22Rv1 (cell line): ENCODE data around the gene COL4A1.

Source experiments
- H3K27ac ChIP-seq: fragments of 450-650 bp; 2 replicates; pipeline ENCODE4 v1.5.1; 2017
- CTCF ChIP-seq: fragments of 450-650 bp; IDR thresholded peaks from 2 replicates; pipeline ENCODE4 v1.5.1; 2017; ENCODE audit warnings: mild to moderate bottlenecking
- ZFX ChIP-seq: fragments of 450-650 bp; IDR thresholded peaks from 2 replicates; pipeline ENCODE4 v1.6.1; 2017; ENCODE audit warnings: antibody characterized with exemption, borderline replicate concordance

COL4A1 gene

DNA sequence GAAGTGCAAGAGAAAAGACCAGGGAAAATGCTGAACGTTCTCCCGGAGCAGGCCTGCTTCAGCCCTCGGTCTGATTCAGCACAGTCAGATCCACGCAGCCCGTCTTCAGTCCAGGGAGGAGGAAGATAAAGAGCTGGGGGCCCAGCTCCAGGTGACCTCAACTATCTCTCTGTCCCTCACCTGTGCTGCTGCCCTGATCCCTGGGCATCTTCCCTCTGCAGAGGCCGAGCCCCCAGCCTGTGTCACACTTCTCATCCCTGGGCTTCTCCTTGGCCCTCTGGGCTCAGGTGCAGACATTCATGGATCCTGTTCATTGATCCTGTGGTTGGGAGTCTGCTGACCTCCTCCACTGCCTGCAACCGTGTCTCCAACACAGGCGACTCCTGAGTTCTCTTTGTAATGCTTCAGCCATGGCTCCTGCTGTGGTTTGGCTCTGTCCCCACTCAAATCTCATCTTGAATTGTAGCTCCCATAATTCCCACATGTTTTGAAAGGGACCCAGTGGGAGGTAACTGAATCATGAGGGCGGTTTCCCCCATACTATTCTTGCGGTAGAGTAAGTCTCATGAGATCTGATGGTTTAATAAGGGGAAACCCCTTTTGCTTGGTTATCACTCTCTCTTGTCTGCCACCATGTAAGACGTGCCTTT is 28.0 kb upstream of the COL4A1 start:
- TF ChIP-seq ZFX (no peak), CTCF (no peak)
- H3K27ac ChIP-seq = no peak overlapping the region

DNA sequence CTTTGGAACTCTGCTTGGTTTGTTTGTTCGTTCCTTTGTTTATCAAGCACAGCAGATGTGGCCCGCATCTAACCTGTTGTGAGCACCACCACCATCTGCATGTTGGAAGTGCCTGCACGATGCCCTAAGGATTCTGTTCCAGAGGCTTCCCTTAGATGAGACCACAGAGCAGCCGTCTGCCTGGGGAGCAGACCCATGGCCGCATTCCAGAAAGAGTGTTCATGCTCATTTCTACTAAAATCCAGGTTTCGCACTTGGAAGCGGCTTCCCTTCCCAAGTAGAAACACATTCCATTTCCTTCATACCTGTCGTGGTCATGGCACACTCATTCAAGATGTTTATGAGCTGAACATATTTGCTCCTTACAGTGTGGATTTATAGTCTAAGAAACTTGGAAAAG is 27.3 kb upstream of the COL4A1 start:
- TF ChIP-seq CTCF (no peak), ZFX (no peak)
- no peak overlapping the region for H3K27ac ChIP-seq

GRCh38 chr13:110333837-110334236 is 26.9 kb upstream of the COL4A1 start:
- no peak overlapping the region for H3K27ac ChIP-seq
- TF ChIP-seq CTCF = no peak
- no peak for TF ChIP-seq ZFX

- TF ChIP-seq ZFX = no peak
- TF ChIP-seq CTCF = no peak
- no peak overlapping the region for H3K27ac ChIP-seq
Measured at GRCh38 chr13:110332750-110333149, 25.8 kb upstream of the COL4A1 start.

DNA sequence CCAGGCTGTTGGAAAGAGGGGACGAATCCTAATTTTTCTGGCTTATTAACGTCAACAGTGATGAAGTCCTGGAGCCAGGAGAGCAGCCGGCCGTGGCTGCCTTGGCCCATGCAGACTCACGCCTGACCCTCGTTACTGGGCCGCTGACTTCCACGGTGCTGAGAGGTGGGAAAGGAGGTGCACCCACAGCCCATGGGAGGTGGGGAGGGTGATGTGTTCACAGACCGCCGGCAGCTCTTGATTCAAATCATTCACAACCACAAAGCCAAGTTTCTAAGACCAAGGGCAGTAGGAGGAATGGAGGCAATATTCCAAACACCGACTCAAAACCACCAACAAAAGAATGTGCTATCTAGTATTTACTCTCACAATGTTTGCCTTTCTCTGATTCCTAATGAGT is 24.4 kb upstream of the COL4A1 start:
- TF ChIP-seq CTCF (no peak), ZFX (no peak)
- no peak overlapping the region for H3K27ac ChIP-seq

DNA sequence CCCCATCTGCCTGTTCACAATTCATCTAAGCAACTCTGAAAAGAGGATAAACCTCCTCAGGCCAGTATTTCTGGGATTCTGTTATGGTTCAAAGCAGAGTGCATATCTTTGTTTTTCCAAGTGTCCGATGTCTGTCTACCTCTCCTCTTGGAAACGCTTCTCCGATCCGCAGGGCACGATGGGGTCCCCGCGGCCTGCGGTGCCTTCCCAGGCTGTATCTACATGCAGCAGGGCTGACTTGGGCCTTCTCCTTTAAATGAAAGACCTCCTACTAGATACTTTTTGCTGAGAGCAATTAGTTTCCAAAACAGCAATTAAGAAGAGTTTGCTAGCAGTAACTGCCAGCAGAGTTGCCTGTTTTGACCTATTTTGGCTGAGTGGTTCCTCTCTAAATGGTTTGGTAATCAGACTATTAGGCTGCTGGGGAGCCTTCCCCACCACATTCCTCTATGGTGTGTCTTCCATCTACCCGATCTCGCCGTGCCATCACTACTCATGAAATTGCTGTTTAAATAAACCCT is 23.6 kb upstream of the COL4A1 start:
- TF ChIP-seq CTCF (no peak), ZFX (no peak)
- H3K27ac ChIP-seq = no peak overlapping the region

- no peak overlapping the region for H3K27ac ChIP-seq
- TF ChIP-seq CTCF (no peak), ZFX (no peak)
Measured at GRCh38 chr13:110329798-110330461, 23.0 kb upstream of the COL4A1 start.
